NT2/D1 (cell line): ENCODE data around the gene EMP1.

Experiments used
- DNase-seq: peaks from one replicate; pipeline ENCODE4 v3.0.0-alpha.2; 2011; ENCODE audit warnings: low read depth, low spot score
- H3K27me3 ChIP-seq: 2 replicates; pipeline ENCODE4 v1.6.0; 2011; ENCODE audit warnings: mild to moderate bottlenecking; ENCODE audit not compliant: insufficient read length, insufficient read depth
- H3K36me3 ChIP-seq: 2 replicates; pipeline ENCODE4 v1.6.1; 2011; ENCODE audit warnings: mild to moderate bottlenecking, low read length, mixed read lengths; ENCODE audit not compliant: insufficient read depth, insufficient read length
- H3K4me1 ChIP-seq: 2 replicates; pipeline ENCODE4 v1.5.1; 2011; ENCODE audit not compliant: insufficient read depth, insufficient read length
- H3K4me3 ChIP-seq: 2 replicates; pipeline ENCODE4 v1.5.1; 2011; ENCODE audit warnings: low read depth; ENCODE audit not compliant: insufficient read length
- H3K9ac ChIP-seq: 2 replicates; pipeline ENCODE4 v1.6.0; 2011; ENCODE audit warnings: low read depth; ENCODE audit not compliant: insufficient read length
- H3K9me3 ChIP-seq: 2 replicates; pipeline ENCODE4 v1.5.1; 2011; ENCODE audit warnings: mild to moderate bottlenecking, low read length; ENCODE audit not compliant: insufficient read depth
- SUZ12 ChIP-seq: IDR thresholded peaks from 2 replicates; pipeline ENCODE4 v1.6.1; 2011; ENCODE audit not compliant: insufficient read length, insufficient read depth; ENCODE audit errors: extremely low read depth
- YY1 ChIP-seq: IDR thresholded peaks from 2 replicates; pipeline ENCODE4 v1.6.1; 2011; ENCODE audit not compliant: insufficient read length, insufficient read depth
- ZNF274 ChIP-seq: IDR thresholded peaks from 2 replicates; pipeline ENCODE4 v1.6.1; 2011; ENCODE audit warnings: mild to moderate bottlenecking, low read depth, low read length

Gene EMP1

GRCh38 chr12:13193505-13194231 lies 2.9 kb upstream of the EMP1 start:
- Histone ChIP-seq H3K4me1 (no peaks in the 10 kb centered on the region), H3K4me3 (no peak overlapping the region), H3K36me3 (no peaks in the 10 kb centered on the region), H3K9me3 (no peaks in the 10 kb centered on the region), H3K27me3 (no peaks in the 10 kb centered on the region), H3K9ac (no peak overlapping the region)
- no peak for TF ChIP-seq ZNF274
- no peak for TF ChIP-seq YY1
- DNase-seq, result no peak

- no peaks in the 10 kb centered on the region for H3K4me1 ChIP-seq
- no peak for DNase-seq
- no peak overlapping the region for H3K4me3 ChIP-seq
- H3K9ac ChIP-seq, result no peak overlapping the region
- no peaks in the 10 kb centered on the region for H3K36me3 ChIP-seq
- TF ChIP-seq ZNF274, result no peak
- TF ChIP-seq SUZ12, result no peak
- no peak for TF ChIP-seq YY1
- H3K9me3 ChIP-seq, result no peaks in the 10 kb centered on the region
- H3K27me3 ChIP-seq, result no peaks in the 10 kb centered on the region
These were observed 2.0 kb upstream of the EMP1 start for GRCh38 chr12:13194401-13195110.

GRCh38 chr12:13195250-13195649 lies 1.3 kb upstream of the EMP1 start:
- DNase-seq, result no peak
- H3K9me3 ChIP-seq, result no peaks in the 10 kb centered on the region
- H3K4me1 ChIP-seq, result no peaks in the 10 kb centered on the region
- H3K4me3 ChIP-seq, result no peak overlapping the region
- H3K9ac ChIP-seq, result no peak overlapping the region
- TF ChIP-seq ZNF274 (no peak), SUZ12 (no peak), YY1 (no peak)
- no peaks in the 10 kb centered on the region for H3K36me3 ChIP-seq
- H3K27me3 ChIP-seq, result no peaks in the 10 kb centered on the region

- no peak for DNase-seq
- H3K27me3 ChIP-seq, result no peaks in the 10 kb centered on the region
- TF ChIP-seq YY1 (no peak), ZNF274 (no peak), SUZ12 (no peak)
- H3K4me3 ChIP-seq, result no peak overlapping the region
- H3K9me3 ChIP-seq, result no peaks in the 10 kb centered on the region
- no peaks in the 10 kb centered on the region for H3K4me1 ChIP-seq
- no peaks in the 10 kb centered on the region for H3K36me3 ChIP-seq
- no peak overlapping the region for H3K9ac ChIP-seq
These were observed 769 bp upstream of the EMP1 start for GRCh38 chr12:13195785-13196129.

GRCh38 chr12:13197032-13197431 lies 506 bp downstream of the EMP1 start:
- TF ChIP-seq ZNF274 (no peak), SUZ12 (no peak), YY1 (no peak)
- Histone ChIP-seq H3K9ac (no peak overlapping the region), H3K4me1 (no peaks in the 10 kb centered on the region), H3K36me3 (no peaks in the 10 kb centered on the region), H3K27me3 (peaks cover 2% of the 10 kb centered on the region), H3K9me3 (no peaks in the 10 kb centered on the region), H3K4me3 (no peak overlapping the region)
- no peak for DNase-seq

- Histone ChIP-seq H3K4me3 (no peak overlapping the region), H3K27me3 (peaks cover 5% of the 10 kb centered on the region), H3K4me1 (no peaks in the 10 kb centered on the region), H3K36me3 (no peaks in the 10 kb centered on the region), H3K9ac (no peak overlapping the region), H3K9me3 (no peaks in the 10 kb centered on the region)
- TF ChIP-seq YY1 (no peak), SUZ12 (no peak), ZNF274 (no peak)
- no peak for DNase-seq
These were observed 1.1 kb downstream of the EMP1 start for GRCh38 chr12:13197526-13198143.

- Histone ChIP-seq H3K4me1 (peaks cover 3% of the 10 kb centered on the region), H3K27me3 (peaks cover 5% of the 10 kb centered on the region), H3K36me3 (no peaks in the 10 kb centered on the region), H3K9me3 (no peaks in the 10 kb centered on the region), H3K9ac (no peak overlapping the region), H3K4me3 (no peak overlapping the region)
- no peak for TF ChIP-seq SUZ12
- TF ChIP-seq YY1, result no peak
- TF ChIP-seq ZNF274, result no peak
- DNase-seq, result no peak
These were observed 1.7 kb downstream of the EMP1 start for GRCh38 chr12:13198241-13198640.
